Pancreas (tissue), 10 donors: ENCODE measurements around the gene C5orf52. TPM values are rescaled to one million over a fixed set of nuclear protein-coding genes. Genes with fewer than 3 reads are reported as not detected.

Experiments used
- ATAC-seq, 4 donors: fragments of 200-7000 bp; cut with Tn5 transposase; one replicate each; pipeline versions ENCODE4 v1.8.0 to v1.9.1; 2020; ENCODE audit warnings: mild to moderate bottlenecking in 4 of 4, moderate library complexity in 4 of 4
- DNase-seq, 6 donors: peaks; one replicate each; pipeline ENCODE4 v3.0.0-alpha.2; 2020
- FAIRE-seq: peaks from 2 replicates; lab custom pipeline; 2012; peaks lifted over from hg19 to GRCh38; lab: Jason Lieb, UNC
- H3K27ac ChIP-seq, 4 donors: fragments of 200-600 bp; sonication (generic); 1 replicate in 3 of 4; 2 replicates in 1 of 4; pipeline versions ENCODE4 v1.5.0 to v1.8.0; 2020
- H3K27me3 ChIP-seq, 4 donors: fragments of 200-600 bp; one replicate each; pipeline ENCODE4 v1.8.0; 2021
- H3K36me3 ChIP-seq, 3 donors: fragments of 200-600 bp; sonication (generic) in 1 of 3; one replicate each; pipeline versions ENCODE4 v1.5.0 to v1.8.0; 2020 to 2021
- H3K4me1 ChIP-seq, 3 donors: fragments of 200-600 bp; one replicate each; pipeline ENCODE4 v1.8.0; 2021
- H3K4me3 ChIP-seq, 4 donors: fragments of 200-600 bp; sonication (generic) in 2 of 4; one replicate each; pipeline versions ENCODE4 v1.5.0 to v1.8.0; 2020 to 2021
- H3K9me3 ChIP-seq, 4 donors: fragments of 200-600 bp; one replicate each; pipeline ENCODE4 v1.8.0; 2021
- WGBS, 2 donors: extraction: QIAGEN DNeasy Blood & Tissue Kit; methylation state at CpG; one replicate each; pipeline ENCODE4 v1.1.7; 2013; 5-methylcytosine and 5-hydroxymethylcytosine counted together
- intact Hi-C, 3 donors: fragments of 100-400 bp; cut with DNase I; formaldehyde crosslinking; loops; one replicate each; pipeline versions ENCODE4 v1.11.1 to v1.14.2; 2022
- polyA plus RNA-seq, 2 donors: library from polyadenylated mRNA; stranded (reverse); fragments of 200-250 nt; gene quantifications; one replicate each; pipeline ENCODE4 v1.2.3, GENCODE V29; 2013
- total RNA-seq, 6 donors: library from RNA; stranded (reverse); fragmentation: NEBNext Ultra II Directional in 4 of 6; extraction: Animal tissue kit (Norgen Biotek cat#: 25700) in 4 of 6; gene quantifications; one replicate each; pipeline versions ENCODE4 v1.2.1 to v1.2.4, GENCODE V29; 2021 to 2023
- TF ChIP-seq, protein P1 (sequence below), 4 donors: fragments of 200-600 bp; sonication (generic) in 3 of 4; IDR thresholded peaks; one replicate each; pipeline versions ENCODE4 v1.5.0 to v1.8.0; 2021; ENCODE audit warnings: antibody characterized with exemption in 4 of 4
- donor health status: healthy with polysubstance abuse.
- donor health status: DM: no; HTN: no; CAD: no; lungs with moderate emphysema.
- donor health status: DM: no; HTN: no; CAD: no.
- donor health status: control.
- donor health status: control.
- donor health status: Bipolar disorder and iron deficiency.
- donor health status: DM: yes; HTN: yes; CAD: no.
- donor health status: DM: no; HTN: no; CAD: no.
- donor health status: DM: no; HTN: no; CAD: no.
- donor health status: DM: yes; HTN: yes; CAD: no.

Gene C5orf52
- total and polyA plus RNA-seq, 8 donors, result not detected

DNA sequence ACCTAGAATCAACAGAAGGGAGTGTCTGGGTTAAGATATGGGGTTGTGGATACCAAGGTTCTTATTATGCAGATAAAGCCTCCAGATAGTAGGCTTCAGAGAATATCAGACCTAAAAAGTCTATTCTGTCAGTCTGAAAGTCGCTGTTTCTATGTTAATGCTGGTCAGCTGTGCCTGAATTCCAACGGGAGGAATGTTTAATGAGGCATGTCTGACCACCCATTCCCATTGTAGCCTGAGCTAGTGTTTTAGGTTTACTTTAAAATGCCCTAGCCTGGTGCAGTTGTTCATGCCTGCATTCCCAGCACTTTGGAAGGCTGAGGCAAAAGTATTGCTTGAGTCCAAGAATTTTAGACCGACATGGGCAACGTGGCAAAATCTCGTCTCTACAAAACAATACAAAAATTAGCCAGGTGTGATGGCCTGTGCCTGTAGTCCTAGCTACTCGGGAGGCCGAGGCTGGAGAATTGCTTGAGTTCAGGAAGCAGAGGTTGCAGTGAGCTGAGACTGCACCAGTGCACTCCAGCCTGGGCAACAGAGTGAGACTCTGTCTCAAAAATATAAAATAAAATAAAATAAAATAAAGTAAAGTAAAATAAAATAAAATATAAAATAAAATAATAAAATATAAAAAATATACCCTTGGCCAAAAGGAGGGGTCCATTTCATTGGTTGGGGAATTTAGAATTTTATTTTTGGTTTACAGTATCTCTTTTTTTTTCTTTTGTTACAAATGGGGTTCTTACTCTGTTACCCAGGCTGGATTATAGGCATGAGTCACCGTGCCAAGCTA is 11.3 kb upstream of the C5orf52 start:
- Histone ChIP-seq H3K4me3 (no peak overlapping the region), H3K4me1 (no peaks in the 10 kb centered on the region), H3K9me3 (no peaks in the 10 kb centered on the region), H3K27ac (no peak overlapping the region), H3K36me3 (no peaks in the 10 kb centered on the region), H3K27me3 (no peaks in the 10 kb centered on the region)
- ATAC-seq, result no peak
- WGBS, 2 donors, result 68 to 80% methylated on average over 8 of the region's 8 CpGs
- FAIRE-seq, result no peak
- intact Hi-C loops, result no loop called here
- DNase-seq, result no peak
- TF ChIP-seq, protein P1, sequence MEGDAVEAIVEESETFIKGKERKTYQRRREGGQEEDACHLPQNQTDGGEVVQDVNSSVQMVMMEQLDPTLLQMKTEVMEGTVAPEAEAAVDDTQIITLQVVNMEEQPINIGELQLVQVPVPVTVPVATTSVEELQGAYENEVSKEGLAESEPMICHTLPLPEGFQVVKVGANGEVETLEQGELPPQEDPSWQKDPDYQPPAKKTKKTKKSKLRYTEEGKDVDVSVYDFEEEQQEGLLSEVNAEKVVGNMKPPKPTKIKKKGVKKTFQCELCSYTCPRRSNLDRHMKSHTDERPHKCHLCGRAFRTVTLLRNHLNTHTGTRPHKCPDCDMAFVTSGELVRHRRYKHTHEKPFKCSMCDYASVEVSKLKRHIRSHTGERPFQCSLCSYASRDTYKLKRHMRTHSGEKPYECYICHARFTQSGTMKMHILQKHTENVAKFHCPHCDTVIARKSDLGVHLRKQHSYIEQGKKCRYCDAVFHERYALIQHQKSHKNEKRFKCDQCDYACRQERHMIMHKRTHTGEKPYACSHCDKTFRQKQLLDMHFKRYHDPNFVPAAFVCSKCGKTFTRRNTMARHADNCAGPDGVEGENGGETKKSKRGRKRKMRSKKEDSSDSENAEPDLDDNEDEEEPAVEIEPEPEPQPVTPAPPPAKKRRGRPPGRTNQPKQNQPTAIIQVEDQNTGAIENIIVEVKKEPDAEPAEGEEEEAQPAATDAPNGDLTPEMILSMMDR (IDR thresholded peaks at IDR 0.05), result no peak

DNA sequence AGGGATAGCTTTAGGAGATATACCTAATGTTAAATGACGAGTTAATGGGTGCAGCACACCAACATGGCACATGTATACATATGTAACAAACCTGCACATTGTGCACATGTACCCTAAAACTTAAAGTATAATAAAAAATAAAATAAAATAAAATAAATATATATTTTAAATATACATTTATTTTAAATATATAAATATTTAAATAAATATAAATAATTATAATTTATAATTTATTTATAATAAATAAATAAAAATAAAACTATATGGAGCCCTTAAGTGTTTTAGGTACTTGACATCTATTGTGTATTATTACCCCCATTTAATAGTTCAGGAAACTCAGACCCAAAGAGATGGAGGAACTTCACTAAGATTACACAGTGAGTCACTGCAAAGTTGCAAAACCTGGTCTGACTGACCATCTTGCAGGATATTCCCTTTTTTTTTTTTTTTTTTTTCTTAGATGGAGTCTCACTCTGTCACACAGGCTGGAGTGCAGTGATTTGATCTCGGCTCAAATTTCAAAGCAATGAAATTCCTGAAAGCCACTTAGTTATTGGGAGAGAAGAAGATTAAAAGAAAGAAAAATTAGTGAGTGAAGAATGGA is 5.8 kb upstream of the C5orf52 start:
- Histone ChIP-seq H3K36me3 (no peaks in the 10 kb centered on the region), H3K4me3 (no peak overlapping the region), H3K4me1 (no peaks in the 10 kb centered on the region), H3K27me3 (no peaks in the 10 kb centered on the region), H3K9me3 (no peaks in the 10 kb centered on the region), H3K27ac (no peak overlapping the region)
- WGBS, 2 donors, result 54 to 70% methylated on average over 2 of the region's 2 CpGs
- intact Hi-C loops, result no loop called here
- DNase-seq (no peak), FAIRE-seq (peak; percentile 56), ATAC-seq (no peak)
- TF ChIP-seq, protein P1 (IDR thresholded peaks at IDR 0.05), result no peak

DNA sequence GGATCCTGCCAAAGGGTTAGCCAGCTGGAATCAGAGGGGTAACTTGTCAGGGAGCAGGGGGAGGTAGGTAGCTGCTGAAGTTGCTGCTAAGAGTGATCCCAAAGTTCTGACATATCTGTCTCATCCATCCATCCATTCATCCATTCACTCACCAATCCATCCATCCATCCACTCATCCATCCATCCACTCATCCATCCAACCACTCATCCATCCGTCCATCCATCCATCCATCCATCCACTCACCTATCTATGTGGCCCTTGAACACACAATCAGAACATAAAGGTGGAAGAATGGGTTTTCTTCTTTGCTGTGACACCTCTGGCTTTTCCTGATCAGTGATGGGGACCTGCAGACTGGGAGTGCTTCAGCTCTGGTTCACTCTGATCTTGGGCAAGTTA is 3.0 kb upstream of the C5orf52 start:
- ATAC-seq (no peak), DNase-seq (no peak), FAIRE-seq (no peak)
- 35 to 38% methylated on average over 1 of the region's 1 CpG for WGBS, 2 donors
- no peaks in the 10 kb centered on the region for H3K4me1 ChIP-seq
- H3K36me3 ChIP-seq, result no peaks in the 10 kb centered on the region
- H3K27ac ChIP-seq, result no peak overlapping the region
- intact Hi-C loops, result no loop called here
- H3K4me3 ChIP-seq, result no peak overlapping the region
- H3K9me3 ChIP-seq, result no peaks in the 10 kb centered on the region
- H3K27me3 ChIP-seq, result no peaks in the 10 kb centered on the region
- TF ChIP-seq, protein P1 (IDR thresholded peaks at IDR 0.05), result no peak

DNA sequence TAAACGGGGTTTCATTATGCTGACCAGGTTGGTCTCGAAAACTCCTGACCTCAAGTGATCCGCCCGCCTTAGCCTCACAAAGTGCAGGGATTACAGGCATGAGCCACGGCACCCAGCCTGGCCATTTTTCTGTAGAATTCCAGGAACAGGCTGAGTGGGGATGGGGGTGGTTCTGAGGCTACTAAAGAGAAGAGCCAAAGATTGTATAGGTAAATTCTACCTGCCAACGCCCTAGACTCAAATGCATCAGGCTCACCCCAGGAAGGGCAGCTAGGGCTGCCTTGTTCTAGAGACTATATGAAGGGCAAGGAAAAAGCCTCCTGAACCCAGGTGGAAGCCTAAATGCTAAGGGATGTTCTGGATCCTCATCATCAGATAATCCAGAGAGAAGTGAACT is 1.6 kb upstream of the C5orf52 start:
- no peak for DNase-seq
- no peak overlapping the region for H3K27ac ChIP-seq
- intact Hi-C loops, result no loop called here

More for the DNA sequence above, 1.6 kb upstream of the C5orf52 start:
- no peaks in the 10 kb centered on the region for H3K9me3 ChIP-seq
- no peaks in the 10 kb centered on the region for H3K27me3 ChIP-seq
- ATAC-seq, result no peak
- no peak for FAIRE-seq
- TF ChIP-seq, protein P1 (IDR thresholded peaks at IDR 0.05), result no peak
- H3K36me3 ChIP-seq, result no peaks in the 10 kb centered on the region
- H3K4me3 ChIP-seq, result no peak overlapping the region
- 77 to 82% methylated on average over 6 of the region's 6 CpGs for WGBS, 2 donors
- H3K4me1 ChIP-seq, result no peaks in the 10 kb centered on the region
